ENCODE results near the gene STX17.

Gene STX17

DNA sequence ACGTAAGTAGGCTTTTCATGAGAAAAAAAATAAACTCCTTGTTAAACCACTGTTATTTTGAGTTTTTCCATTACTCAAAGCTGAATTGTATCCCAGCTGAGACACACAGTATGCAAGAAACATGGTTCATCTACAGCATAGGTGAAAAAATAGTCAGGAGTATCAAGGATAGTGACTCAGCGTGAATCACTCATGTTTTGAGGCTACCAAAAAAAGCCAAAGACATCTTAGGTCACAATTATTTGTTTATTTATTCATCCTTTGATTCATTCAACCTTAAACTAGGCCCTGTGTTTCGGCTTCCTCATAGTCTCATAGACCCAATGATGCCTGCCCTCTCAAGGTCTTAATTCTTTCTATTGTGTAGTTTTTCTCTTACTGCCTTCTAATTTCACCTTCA is 32.9 kb upstream of the STX17 start:
- DNase-seq (ENCODE audit: low read depth in 1 of 2, low spot score in 1 of 2), result no peak
- TF ChIP-seq, protein P1, sequence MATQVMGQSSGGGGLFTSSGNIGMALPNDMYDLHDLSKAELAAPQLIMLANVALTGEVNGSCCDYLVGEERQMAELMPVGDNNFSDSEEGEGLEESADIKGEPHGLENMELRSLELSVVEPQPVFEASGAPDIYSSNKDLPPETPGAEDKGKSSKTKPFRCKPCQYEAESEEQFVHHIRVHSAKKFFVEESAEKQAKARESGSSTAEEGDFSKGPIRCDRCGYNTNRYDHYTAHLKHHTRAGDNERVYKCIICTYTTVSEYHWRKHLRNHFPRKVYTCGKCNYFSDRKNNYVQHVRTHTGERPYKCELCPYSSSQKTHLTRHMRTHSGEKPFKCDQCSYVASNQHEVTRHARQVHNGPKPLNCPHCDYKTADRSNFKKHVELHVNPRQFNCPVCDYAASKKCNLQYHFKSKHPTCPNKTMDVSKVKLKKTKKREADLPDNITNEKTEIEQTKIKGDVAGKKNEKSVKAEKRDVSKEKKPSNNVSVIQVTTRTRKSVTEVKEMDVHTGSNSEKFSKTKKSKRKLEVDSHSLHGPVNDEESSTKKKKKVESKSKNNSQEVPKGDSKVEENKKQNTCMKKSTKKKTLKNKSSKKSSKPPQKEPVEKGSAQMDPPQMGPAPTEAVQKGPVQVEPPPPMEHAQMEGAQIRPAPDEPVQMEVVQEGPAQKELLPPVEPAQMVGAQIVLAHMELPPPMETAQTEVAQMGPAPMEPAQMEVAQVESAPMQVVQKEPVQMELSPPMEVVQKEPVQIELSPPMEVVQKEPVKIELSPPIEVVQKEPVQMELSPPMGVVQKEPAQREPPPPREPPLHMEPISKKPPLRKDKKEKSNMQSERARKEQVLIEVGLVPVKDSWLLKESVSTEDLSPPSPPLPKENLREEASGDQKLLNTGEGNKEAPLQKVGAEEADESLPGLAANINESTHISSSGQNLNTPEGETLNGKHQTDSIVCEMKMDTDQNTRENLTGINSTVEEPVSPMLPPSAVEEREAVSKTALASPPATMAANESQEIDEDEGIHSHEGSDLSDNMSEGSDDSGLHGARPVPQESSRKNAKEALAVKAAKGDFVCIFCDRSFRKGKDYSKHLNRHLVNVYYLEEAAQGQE (IDR thresholded peaks at IDR 0.05; ENCODE audit: insufficient replicate concordance, low read depth), result no peak
- TF ChIP-seq, protein P2, sequence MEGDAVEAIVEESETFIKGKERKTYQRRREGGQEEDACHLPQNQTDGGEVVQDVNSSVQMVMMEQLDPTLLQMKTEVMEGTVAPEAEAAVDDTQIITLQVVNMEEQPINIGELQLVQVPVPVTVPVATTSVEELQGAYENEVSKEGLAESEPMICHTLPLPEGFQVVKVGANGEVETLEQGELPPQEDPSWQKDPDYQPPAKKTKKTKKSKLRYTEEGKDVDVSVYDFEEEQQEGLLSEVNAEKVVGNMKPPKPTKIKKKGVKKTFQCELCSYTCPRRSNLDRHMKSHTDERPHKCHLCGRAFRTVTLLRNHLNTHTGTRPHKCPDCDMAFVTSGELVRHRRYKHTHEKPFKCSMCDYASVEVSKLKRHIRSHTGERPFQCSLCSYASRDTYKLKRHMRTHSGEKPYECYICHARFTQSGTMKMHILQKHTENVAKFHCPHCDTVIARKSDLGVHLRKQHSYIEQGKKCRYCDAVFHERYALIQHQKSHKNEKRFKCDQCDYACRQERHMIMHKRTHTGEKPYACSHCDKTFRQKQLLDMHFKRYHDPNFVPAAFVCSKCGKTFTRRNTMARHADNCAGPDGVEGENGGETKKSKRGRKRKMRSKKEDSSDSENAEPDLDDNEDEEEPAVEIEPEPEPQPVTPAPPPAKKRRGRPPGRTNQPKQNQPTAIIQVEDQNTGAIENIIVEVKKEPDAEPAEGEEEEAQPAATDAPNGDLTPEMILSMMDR (IDR thresholded peaks at IDR 0.05; ENCODE audit: insufficient read depth, low read length), result no peak
- TF ChIP-seq GABPA (IDR thresholded peaks at IDR 0.05; ENCODE audit: low read depth), result no peak
- TF ChIP-seq SPI1 (IDR thresholded peaks at IDR 0.05; ENCODE audit: borderline replicate concordance, low read depth), result no peak
- TF ChIP-seq POLR2AphosphoS5 (IDR thresholded peaks at IDR 0.05; ENCODE audit: low read depth), result no peak
- H3K27ac ChIP-seq (replicated peaks), result no peak overlapping the region
- no peaks in the 10 kb centered on the region for H3K27me3 ChIP-seq (ENCODE audit: insufficient read depth, poor library complexity, severe bottlenecking)
- no peak overlapping the region for H3K4me3 ChIP-seq (replicated peaks; ENCODE audit: insufficient read depth, low read length)

DNA sequence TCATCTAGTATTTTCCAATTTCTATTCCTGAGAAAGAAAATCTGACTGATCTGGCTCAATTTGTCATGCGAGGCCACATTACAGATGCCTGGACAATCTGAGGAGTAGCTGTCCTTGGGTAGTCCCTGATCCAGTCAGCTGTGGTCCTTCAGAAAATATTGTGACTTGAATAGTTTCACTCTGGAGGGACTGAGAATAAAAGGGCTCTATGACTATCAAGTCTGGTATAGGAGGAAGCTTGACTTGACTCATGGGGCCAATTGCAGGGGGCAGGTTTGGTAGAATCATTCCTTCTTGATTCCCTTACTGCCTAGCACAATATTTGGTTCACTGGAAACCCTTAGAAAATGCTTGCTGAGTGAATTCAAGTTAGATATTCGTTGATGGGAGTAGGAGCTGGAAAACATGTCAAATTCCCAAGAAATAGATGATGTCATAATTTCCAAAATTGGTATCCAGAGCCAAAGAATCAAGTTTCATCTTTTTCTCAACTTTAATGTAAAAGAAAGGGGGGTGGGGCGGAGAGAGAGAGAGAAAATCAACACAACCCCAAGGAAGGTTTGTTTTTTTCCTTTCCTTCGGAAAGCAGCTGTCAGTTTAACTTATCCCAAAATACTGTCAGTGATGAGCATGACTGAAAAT is 32.4 kb upstream of the STX17 start:
- H3K27ac ChIP-seq (replicated peaks), result no peak overlapping the region
- no peak for DNase-seq (ENCODE audit: low read depth in 1 of 2, low spot score in 1 of 2)
- TF ChIP-seq, protein P2 (IDR thresholded peaks at IDR 0.05; ENCODE audit: insufficient read depth, low read length), result no peak
- TF ChIP-seq SPI1 (IDR thresholded peaks at IDR 0.05; ENCODE audit: borderline replicate concordance, low read depth) (no peak), GABPA (IDR thresholded peaks at IDR 0.05; ENCODE audit: low read depth) (no peak), POLR2AphosphoS5 (IDR thresholded peaks at IDR 0.05; ENCODE audit: low read depth) (no peak)
- TF ChIP-seq, protein P1 (IDR thresholded peaks at IDR 0.05; ENCODE audit: insufficient replicate concordance, low read depth), result no peak
- no peak overlapping the region for H3K4me3 ChIP-seq (replicated peaks; ENCODE audit: insufficient read depth, low read length)
- no peaks in the 10 kb centered on the region for H3K27me3 ChIP-seq (ENCODE audit: insufficient read depth, poor library complexity, severe bottlenecking)

DNA sequence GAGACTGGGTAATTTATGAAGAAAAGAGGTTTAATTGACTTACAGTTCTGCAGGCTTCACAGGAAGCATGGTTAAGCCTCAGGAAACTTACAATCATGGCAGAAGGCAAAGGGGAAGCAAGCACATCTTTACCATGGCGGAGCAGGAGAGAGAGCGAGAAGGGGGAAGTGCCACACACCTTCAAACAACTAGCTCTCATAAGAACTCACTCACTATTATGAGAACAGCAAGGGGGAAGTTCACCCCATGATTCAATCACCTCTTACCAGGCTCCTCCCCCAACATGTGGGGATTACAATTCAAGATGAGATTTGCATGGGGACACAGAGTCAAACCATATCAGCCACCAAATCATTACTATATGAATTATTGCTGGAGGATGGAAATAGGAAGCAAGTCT is 30.3 kb upstream of the STX17 start:
- peak; percentile 26 to 68 for DNase-seq (ENCODE audit: low read depth in 1 of 2, low spot score in 1 of 2)
- Histone ChIP-seq H3K27ac (replicated peaks) (no peak overlapping the region), H3K4me3 (replicated peaks; ENCODE audit: insufficient read depth, low read length) (no peak overlapping the region), H3K27me3 (ENCODE audit: insufficient read depth, poor library complexity, severe bottlenecking) (no peaks in the 10 kb centered on the region)
- TF ChIP-seq, protein P2 (IDR thresholded peaks at IDR 0.05; ENCODE audit: insufficient read depth, low read length), result no peak
- TF ChIP-seq GABPA (IDR thresholded peaks at IDR 0.05; ENCODE audit: low read depth), result no peak
- TF ChIP-seq POLR2AphosphoS5 (IDR thresholded peaks at IDR 0.05; ENCODE audit: low read depth), result no peak
- TF ChIP-seq SPI1 (IDR thresholded peaks at IDR 0.05; ENCODE audit: borderline replicate concordance, low read depth), result peak; percentile 82
- TF ChIP-seq, protein P1 (IDR thresholded peaks at IDR 0.05; ENCODE audit: insufficient replicate concordance, low read depth), result no peak
